HG03521 (cell line): Measurements from ENCODE around the gene STIM1.
"Not testable (repeated sequence)": the region's sequence is repeated elsewhere in the genome, so short reads cannot be mapped to it uniquely, and the experiment has no call there.

ENCODE experiments used
- ATAC-seq: cut with Tn5 transposase; IDR thresholded peaks from one replicate; pipeline ENCODE4 v1.9.1; 2021; ENCODE audit warnings: mild to moderate bottlenecking, moderate library complexity; ENCODE audit not compliant: unreplicated experiment

STIM1 gene

DNA sequence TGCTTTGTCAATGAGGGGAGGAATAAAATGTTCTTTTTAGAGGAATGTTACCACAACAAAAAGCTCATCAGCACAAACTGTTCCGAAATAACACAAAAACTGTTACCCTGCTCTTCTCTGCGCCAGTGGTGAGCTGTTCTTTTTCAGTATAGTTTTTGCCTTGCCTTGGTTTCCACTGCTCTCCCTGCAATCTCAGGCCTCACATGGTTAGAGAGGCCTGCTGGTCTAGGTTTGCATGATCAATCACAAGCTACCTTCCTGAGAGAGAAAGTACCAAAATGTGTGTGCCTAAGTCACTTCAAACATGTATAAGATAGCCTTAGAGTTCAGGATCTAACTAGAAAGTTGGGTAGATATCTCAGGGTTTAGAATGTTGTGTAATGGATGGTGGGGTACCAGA is 114.6 kb downstream of the STIM1 start:
- no peak for ATAC-seq

DNA sequence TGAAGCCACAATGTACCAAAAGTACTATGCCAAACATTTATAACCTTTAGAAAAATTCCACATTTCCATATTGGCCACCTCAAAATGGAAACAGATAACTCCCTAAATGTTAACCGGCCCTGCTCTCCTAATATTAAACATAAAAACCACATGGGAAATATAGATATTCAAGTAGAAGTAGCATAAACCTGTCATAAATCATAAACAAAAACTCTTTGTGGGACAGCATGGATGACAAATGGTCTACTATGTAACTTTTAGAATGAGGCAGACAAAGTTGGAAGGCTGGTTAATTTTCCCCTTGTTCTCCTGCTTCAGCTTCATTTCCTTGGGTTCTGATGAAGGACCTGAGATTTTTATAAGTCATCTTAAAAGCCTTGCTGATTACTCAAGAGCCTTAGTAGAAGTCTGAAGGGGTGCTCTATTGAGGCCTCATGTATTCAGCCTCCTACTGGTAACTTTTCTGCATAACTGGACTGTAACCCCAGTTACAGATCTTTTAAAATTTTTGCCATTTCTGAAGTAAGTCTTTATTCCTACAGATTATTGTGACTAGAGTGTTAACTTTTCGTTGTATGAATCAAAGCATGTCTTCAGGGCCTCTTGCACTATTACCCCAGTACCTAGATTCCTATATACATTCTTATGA is 116.4 kb downstream of the STIM1 start:
- ATAC-seq: no peak

DNA sequence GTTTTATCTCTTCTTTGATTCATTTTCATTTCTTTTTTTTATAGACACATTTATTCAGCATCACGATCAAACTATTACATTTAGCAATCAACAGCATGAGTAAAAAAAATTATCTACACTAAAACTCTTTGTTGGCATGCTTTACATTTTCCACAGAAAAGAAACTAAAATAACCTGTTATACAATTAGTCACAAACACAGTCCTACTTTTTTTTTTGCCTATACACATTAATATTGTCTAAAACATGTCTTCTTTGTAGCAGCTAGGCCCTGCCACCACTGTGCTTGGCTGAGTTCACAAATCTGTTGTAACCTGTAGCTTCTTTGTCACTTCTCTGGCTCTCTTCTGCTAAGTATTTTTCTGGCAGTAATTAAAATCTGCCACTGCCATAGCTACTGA is 117.0 kb downstream of the STIM1 start:
- no peak for ATAC-seq

DNA sequence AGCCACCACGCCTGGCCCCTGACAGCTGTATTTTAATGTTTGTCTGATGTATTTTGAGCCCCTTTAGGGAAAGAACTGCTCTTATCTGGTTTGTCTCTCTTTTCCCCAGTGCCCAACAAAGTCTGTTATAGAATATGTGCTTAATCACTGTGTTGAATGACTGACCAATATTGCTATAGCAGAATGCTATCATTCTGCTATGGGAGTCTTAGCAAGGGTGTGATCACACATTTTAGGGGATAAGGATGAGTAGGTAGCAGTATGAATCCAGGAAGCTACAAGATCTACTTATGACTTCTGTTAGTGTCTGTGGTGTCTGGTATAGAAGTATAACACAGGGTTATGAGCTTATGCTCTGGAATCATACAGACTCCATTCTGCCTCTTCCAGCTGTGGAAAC is 121.6 kb downstream of the STIM1 start:
- ATAC-seq: no peak

DNA sequence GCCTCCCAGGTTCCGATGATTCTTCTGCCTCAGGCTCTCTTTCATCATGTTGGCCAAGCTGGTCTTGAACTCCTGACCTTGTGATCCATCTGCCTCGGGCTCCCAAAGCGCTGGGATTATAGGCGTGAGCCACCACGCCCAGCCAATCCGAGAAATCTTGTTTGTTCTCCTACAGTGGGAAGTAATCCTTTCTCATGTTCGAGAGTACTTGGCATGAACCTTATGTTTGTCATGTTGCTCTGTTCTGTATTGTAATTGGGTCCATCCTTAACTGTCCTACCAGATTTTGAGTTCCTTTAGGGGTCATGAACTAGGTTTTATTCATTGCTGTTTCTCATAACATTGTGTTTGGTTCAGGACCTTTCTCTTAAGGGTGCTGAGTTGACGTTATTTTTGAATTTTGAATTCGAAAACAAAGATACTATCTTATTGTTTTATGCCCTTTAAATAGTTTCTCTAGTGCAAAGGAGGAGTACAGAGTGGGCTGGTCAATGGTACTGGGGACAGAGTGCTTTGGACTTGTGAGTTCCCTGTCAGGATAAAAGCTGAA is 125.7 kb downstream of the STIM1 start:
- ATAC-seq: no peak

DNA sequence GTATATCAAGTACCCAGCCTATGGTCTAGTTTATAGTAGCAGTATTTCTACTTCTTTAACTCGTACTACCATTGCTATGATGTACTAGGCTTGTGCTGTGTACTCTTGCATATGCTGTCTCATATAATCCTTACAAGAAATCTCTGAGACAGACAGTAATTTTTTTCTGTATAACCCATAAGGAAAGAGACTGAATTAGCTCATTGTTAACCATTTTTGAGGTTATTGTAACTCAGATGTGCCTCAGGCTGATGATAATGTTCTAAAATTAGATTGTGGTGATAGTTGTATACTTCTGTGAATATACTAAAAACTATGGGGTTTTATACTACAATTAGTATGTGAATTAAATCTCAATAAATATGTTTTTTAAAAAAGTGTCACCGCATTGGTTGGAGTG is 127.0 kb downstream of the STIM1 start:
- no peak for ATAC-seq

DNA sequence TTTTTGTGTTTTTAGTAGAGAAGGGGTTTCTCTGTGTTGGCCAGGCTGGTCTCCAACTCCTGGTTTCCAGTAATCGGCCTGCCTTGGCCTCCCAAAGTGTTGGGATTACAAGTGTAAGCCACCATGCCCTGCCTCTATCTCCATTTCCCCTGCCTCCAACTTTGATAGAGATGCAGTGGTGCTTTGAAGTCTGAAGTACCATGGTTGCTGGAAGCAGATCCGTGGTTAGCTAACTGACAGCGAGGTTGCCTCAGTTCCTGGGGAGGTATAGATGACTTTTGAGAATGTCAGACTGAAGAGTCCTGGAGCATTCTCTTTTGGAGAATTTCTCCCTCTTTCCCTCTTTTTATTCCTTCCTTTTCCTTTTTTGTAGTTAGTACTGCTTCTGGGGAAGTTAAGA is 127.6 kb downstream of the STIM1 start:
- ATAC-seq: no peak

DNA sequence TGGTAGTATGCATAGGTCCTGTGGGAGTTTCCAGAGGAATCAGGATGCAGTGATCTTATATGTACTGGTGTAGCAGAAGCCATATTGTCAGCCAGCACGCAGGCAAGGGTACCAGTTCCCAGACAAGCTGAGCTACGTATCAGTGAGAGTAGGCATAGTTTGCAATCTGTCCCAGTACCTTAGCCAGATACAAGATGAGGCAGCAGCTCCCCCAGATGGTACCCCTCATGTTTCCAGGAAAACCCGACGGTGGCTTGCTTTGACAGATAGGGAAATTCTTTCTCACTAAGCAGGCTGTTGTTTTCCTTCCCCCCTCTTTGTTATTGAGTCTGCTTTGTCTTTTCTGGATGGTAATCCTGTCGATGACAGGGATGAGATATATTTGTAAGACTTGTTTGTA is 129.4 kb downstream of the STIM1 start:
- no peak for ATAC-seq

DNA sequence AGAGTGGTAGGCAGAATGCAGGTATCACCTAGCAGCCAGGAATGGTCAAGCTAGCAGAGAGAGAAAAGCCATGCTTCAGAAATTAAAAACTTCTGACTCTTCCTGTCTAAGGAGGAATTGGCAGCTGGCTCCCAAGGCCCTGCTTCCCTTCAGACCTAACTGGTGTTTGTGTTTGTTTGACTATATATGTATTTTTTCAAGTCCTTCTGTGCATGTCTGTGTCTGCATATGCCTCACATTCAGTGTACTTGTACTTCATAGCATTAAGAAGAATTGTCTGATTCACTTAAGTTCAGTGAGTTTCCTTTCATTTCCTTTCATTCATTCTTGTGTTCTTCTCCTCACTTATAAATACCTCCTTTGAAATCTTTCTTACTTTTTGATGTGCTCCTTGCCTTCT is 130.2 kb downstream of the STIM1 start:
- no peak for ATAC-seq

DNA sequence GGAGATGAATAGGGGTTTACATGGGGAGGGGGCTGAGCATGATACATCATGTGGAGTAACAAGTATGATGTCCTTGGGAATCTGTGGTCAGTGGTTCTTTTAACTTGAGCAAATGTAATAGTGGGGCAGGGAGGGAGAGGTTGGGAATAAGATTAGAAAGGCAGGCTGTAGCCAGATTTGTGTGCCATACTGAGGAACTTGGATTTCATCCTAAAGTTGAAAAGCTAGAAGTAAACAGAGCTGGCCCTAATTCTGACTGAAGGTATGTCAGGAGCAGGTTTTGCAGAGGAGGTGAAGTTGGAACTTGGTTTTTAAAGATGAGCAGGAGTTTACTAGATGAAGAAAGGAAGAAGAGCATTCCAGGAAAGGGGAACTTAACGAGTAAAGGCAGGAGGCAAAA is 130.8 kb downstream of the STIM1 start:
- ATAC-seq: no peak

DNA sequence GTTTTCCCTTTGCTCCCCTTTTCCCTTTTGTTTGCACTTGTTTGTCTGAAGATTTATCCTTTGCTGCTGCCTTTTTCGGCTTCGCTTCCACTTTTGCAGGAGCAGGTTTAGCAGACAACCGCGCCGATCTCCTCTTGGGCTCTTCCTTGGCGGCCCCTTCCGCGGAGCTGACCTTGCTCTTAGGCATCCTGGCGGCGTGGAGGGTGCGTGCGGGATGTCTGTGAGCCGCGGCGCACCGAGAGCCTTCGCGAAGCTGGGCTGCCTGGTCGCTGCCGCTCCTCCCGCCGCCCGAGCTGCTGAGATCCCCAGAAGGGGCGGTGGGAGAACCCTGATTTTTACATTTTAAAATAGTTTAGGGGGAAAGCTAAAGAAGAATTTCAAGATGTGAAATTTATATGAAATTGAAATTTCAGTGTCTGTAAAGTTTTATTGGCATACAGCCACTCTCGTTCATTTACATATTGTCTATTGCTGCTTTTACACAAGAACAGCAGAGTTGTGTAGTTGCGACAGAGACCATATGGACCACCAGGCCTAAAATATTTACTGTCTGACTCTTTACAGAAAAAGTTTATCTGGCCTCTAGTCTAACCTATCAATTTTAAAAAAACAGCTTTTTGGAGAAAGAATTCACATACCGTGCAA is 133.9 kb downstream of the STIM1 start:
- ATAC-seq: no peak

DNA sequence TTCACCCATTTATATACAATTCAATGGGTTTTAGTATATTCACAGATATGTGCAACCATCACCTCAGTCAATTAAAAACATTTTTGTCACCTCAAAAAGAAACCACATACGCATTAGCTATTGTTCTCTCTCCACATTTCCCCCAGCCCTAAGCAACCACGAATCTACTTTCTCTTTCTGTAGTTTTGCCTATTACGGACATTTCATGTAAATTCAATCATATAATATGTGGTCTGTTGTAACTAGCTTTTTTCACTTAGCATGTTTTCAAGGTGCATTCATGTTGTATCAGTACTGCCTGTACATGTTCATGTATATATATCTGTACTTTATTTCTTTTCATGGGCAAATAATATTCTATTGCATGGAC is 134.4 kb downstream of the STIM1 start:
- peak; percentile 45 for ATAC-seq

DNA sequence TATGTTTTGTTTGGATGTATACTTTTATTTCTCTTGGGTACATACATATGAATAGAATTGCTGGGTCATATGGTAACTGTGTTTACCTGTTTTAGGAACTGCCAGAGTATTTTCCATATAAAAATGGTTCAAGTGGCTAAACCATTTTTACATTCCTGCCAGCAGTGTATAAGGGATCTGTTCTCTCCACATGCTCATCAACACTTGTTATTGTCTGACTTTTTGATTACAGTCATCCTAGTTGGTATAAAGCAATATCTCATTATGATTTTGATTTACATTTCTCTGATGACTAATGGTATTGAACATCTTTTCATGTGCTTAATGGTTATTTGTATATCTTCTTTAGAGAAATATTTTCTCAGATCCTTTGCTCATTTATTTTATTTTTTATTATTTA is 134.9 kb downstream of the STIM1 start:
- ATAC-seq: no peak

DNA sequence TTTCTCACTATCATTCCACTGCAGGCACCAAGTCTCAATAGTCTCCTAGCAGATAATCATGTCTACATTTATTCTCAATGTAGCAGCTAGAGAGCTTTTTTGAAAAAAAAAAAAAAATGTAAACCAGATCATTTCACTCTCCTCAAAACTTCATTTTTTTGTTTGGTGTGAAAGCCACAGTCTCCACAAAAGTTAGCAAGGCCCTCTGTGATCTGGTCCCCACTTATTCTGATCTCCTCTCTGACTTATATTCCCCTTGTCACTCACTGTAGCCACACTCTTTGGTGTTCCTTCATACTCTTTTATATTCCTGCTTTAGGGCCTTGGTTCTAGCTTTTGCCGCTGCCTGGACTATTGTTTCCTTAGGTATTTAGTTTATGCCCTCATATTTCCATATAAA is 137.5 kb downstream of the STIM1 start:
- no peak for ATAC-seq

DNA sequence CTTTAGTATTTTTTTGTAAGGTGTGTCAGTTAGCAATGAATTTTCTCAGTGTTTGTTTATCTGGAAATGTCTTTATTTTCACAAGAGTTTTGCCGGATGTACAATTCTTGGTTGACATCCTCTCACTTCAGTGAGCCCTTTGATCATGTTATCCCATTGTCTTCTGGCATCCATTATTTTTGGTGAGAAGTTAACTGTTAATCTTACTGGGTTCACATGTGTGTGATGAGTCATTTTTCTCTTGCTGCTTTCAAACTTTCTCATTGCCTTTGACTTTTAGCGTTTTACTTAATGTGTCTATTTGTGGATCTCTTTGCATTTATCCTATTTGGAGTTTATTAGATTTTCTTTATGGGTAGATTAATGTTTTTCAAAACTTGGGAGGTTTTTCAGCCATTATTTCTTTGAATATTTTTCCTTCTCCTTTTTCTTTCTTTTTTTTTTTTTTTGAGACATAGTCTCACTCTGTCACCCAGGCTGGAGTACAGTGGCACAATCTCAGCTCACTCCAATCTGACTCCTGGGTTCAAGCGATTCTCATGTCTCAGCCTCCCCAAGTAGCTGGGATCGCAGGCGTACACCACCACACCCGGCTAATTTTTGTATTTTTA is 138.7 kb downstream of the STIM1 start:
- ATAC-seq: no peak

DNA sequence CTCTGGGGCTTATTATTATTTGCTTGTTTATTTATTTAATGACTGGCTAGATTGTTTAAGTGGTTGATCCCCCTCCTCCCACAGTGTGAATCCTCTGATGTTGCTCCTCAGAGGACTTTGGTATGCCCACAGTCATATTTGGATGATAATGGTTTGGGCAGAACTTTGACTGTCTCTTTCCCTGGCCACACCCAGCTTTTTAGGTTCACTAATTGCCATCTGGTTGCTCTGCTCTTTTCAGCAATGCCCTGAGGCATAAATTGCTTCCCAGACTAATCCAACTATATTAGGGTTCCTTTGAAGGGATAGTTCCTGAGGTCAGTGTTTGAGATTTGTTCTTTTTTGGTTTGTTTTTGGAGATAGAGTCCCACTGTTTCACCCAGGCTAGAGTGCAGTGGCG is 139.8 kb downstream of the STIM1 start:
- ATAC-seq: no peak

DNA sequence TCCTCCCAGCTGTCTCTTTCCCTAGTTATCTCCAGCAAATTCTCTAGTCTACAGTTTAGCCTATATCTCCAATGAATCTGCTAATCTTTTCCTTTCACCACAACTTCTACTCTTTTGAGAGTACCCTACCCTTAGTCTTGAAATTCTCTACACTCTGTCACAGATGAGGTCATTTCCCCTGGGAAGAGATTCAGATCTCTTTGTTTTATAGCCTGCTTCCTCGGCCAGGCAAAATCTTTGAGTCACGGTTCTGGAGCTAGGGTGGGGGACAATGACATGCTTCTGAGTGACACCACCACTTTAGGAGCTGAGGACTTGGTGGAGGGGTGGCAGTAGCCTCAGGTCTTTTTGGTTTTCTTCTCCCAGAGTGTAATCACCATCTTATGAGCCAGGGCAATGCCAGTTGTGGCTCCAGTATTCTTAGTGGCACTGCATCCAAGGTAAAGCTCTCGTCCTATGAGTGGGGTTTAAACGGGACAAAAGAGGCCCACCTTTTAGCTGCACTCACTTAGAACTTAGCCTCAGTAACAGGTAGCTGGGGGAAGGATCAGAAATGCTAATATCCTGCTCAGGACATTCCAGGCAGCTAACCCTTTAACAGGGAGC is 140.6 kb downstream of the STIM1 start:
- ATAC-seq: no peak

DNA sequence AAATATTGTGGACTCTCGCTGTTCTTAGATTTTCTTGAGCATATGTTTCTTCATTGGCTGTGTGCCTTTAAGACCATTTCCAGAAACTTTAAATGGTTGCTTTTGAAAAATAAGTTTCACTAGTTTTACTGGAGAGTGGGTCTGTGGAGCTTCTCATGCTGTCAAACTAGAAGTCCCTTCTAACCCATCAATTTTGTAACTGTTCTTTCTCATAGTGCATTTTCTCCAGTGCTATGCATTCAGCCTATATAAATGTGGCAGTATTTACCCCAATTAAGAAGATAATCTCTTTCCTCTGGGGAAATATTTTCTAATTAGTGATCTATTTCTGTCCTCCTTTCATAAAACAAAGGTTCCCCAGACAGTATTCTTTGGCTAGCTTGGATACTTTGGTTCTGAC is 141.2 kb downstream of the STIM1 start:
- no peak for ATAC-seq

DNA sequence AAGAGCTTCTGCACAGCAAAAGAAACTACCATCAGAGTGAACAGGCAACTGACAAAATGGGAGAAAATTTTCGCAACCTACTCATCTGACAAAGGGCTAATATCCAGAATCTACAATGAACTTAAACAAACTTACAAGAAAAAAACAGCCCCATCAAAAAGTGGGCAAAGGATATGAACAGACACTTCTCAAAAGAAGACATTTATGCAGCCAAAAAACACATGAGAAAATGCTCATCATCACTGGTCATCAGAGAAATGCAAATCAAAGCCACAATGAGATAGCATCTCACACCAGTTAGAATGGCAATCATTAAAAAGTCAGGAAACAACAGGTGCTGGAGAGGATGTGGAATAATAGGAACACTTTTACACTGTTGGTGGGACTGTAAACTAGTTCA is 149.3 kb downstream of the STIM1 start:
- ATAC-seq: not testable (repeated sequence)

DNA sequence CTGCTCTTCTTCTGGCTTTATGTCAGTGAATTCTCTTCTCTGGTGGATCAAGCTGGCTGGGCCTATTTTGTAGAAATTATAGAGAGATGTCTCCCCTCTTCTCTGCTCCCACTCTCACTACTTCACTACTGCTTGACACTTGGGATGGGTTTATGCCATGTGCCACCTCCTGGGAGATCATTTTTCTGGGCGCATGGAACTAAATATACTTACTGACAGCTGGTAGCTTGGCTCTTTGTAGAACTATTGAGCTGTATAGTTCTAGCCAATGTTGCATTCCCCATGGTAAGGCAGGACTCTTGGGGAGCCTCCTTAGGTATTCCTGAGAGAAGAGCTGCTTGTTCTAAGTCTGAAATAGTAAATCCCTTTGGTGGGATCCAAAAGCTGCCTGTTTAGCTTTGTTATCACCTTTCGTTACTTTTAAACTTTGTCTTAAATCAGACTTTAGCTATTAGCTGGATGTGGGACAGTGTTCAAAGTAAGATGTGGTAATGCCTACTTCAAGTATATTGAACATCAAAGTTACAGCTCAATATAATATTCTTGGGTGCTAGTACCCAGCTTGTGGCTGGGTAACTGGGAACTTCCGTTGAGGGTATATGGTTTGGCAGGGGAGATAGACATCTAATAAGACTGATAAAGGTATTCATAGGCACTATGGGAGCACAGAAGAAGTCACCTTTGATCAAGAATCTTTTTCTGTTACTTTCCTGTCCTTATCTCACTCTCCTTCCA is 151.6 kb downstream of the STIM1 start:
- ATAC-seq: no peak

DNA sequence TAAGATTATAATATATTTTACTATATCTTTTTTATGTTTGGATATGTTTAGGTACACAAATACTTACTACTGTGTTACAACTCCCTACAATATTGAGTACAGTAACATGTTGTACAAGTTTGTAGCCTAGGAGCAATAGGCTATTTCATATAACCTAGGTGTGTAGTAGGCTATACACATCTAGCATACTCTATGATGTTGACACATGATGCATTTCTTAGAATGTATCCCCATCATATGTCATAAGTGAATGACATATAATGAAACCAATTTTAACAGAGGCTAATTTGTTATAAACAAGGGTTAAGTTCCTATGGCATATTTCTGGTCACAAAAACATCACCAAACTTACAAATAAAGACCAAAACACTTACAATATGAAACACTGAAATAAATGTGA is 152.7 kb downstream of the STIM1 start:
- ATAC-seq: no peak
